HG03280 (cell line): ENCODE measurements around the gene PTPN21.

Experiments
- ATAC-seq: cut with Tn5 transposase; IDR thresholded peaks from one replicate; pipeline ENCODE4 v1.9.1; 2021; ENCODE audit warnings: mild to moderate bottlenecking, moderate library complexity; ENCODE audit not compliant: unreplicated experiment

PTPN21 gene

GRCh38 chr14:88473791-88474190 lies 81.0 kb downstream of the PTPN21 start:
- no peak for ATAC-seq

DNA sequence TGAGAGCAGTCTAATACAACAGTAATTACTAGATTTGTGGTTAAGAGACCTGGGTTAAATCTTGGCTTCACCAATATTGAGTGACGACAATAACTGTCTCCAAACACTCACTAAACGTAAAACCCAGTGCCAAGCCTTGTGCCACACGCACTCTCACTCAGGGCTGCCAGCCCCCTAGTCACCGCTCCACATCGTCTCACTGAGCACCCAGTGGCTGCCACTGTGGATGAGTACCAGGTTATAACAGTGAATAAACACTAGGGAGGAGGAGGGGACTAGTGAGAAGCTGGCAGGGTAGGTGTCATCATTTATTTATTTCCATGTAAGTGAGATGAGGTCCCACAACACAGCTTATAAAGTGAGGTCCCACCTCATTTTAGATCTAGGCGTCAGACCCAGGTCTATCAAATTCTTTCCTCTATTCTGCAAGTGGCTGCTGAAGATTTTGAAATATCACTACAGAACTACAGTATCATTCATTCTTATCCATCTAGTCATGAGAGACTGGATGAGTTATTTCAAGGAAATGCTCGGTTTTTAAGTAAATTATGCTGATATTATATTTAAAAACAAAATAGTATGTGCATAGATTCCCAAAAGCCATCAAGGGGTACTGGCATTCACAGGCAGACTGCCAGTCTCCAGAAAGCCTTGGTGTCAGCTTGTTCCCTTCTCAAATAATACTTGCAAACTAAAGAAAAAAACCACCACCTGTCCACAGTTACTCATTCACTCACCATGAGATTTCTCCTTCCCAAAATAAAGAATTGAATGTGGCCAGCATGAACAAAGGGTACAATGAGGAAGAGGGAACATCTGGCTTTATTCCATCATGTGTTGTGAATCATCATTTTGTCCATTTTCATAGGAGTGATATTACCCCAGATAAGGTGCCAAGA lies 84.0 kb downstream of the PTPN21 start:
- ATAC-seq = no peak

DNA sequence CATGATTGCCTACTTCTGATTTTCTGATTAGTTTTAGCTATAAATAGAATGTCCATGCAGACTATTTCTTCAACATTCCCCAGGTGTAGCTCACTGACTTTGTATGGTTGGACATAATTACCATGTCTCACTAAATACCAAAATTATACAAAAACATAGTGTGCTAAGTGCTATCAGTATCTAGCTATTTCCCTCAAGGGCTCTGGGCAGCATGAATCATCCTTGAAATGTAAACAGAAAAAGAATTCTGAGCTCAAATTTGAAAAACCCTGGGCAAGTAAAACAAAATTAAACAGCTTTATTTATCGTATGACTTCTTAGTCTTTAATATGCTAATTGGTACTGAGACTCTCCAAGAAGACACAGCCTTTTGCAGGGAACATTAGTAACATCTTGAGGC lies 86.4 kb downstream of the PTPN21 start:
- no peak for ATAC-seq

DNA sequence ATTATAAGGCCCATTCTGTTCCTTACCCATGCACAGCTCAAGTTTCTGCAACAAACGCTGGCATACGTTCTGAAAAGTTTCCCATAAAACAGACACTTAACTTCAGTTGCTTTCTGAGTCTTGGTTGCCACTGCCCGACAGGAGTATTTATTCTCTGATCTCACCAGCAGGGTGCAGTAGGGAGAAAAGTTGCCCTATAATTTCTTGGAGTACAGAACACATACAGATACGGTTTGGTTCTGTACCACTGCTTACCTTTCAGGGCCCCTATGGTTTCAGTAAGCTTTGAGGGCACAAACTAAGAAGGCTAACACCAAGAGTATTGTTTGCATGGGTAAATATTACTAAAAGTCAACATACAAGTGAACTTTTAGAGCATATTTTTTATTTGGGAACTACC lies 91.5 kb downstream of the PTPN21 start:
- peak; percentile 62 for ATAC-seq

- ATAC-seq = no peak
These were observed 99.9 kb downstream of the PTPN21 start for GRCh38 chr14:88454886-88455285.

GRCh38 chr14:88452231-88452630 lies 102.6 kb downstream of the PTPN21 start:
- no peak for ATAC-seq

DNA sequence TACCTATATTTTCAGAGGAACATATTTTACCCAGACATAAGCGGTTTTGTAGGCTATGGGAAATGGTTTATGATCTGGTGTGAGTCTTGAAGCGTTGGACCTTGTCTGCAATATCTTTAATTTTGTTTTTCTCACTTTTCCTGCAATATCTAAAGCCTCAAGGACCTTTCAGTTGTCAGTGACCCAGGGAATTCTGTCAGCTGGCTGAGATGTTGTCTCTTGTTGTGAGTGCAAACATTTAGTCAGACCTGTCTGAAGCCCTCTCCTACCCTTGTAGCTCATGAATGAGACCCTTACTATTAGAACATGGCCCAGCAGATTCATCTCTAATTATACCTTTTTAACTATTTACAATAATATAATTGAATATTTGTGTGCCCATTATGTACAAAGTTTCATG lies 115.7 kb downstream of the PTPN21 start:
- no peak for ATAC-seq

GRCh38 chr14:88437658-88438057 lies 117.1 kb downstream of the PTPN21 start:
- no peak for ATAC-seq

GRCh38 chr14:88430976-88431375 lies 123.8 kb downstream of the PTPN21 start:
- ATAC-seq = no peak

GRCh38 chr14:88426271-88426670 lies 128.5 kb downstream of the PTPN21 start:
- ATAC-seq = no peak

DNA sequence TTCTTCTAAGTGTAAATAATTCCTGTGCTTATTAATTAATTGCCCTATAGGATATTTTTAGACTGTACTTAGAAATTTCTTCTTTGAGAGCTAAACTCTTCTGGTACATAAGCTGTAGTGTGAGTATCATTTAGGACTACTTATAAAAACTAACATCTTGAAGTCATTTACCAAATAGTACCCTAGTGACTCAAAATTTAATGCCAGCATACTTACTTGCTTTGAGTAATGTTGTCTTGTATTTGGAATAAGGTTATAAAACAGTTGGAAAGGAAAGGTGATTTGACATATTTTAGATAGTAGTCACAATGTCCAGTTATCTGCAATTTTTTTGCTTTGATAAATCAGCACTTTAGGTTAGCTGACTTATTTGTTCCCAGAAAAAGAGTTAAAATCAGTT lies 130.2 kb downstream of the PTPN21 start:
- no peak for ATAC-seq

GRCh38 chr14:88422919-88423650 lies 131.7 kb downstream of the PTPN21 start:
- ATAC-seq = no peak

- ATAC-seq = no peak
These were observed 132.8 kb downstream of the PTPN21 start for GRCh38 chr14:88422047-88422446.

GRCh38 chr14:88421286-88421685 lies 133.5 kb downstream of the PTPN21 start:
- ATAC-seq = no peak

GRCh38 chr14:88420187-88420586 lies 134.6 kb downstream of the PTPN21 start:
- no peak for ATAC-seq

GRCh38 chr14:88417594-88417993 lies 137.2 kb downstream of the PTPN21 start:
- no peak for ATAC-seq
